Bronchial epithelial cell (primary cell): ENCODE data around the gene GDF2. TPM values are rescaled to one million over a fixed set of nuclear protein-coding genes. Genes with fewer than 3 reads are reported as not detected.

Experiments used
- DNase-seq: peaks from one replicate; pipeline ENCODE4 v3.0.0-alpha.2; 2010; ENCODE audit warnings: low read depth
- FAIRE-seq: peaks from 2 replicates; lab custom pipeline; 2011; peaks lifted over from hg19 to GRCh38; lab: Jason Lieb, UNC
- H3K27me3 ChIP-seq: 2 replicates; pipeline ENCODE4 v1.5.1; 2011; ENCODE audit warnings: low read length; ENCODE audit not compliant: control insufficient read depth, insufficient read depth
- H3K36me3 ChIP-seq: 2 replicates; pipeline ENCODE4 v1.5.1; 2011; ENCODE audit warnings: low read length; ENCODE audit not compliant: control insufficient read depth, insufficient read depth
- H3K4me3 ChIP-seq: 2 replicates; pipeline ENCODE4 v1.5.1; 2011; ENCODE audit warnings: mild to moderate bottlenecking, low read depth, low read length, control low read depth
- total RNA-seq: library from RNA; depleted of rRNA; stranded (reverse); fragments of >200 nt; gene quantifications from 2 replicates; pipeline ENCODE4 v1.2.1, GENCODE V29; 2014
- TF ChIP-seq, protein P1 (sequence below): IDR thresholded peaks from 2 replicates; pipeline ENCODE4 v1.5.1; 2011; ENCODE audit warnings: mild to moderate bottlenecking, moderate library complexity, low read length, control low read depth, inconsistent platforms; ENCODE audit not compliant: insufficient read depth, severe bottlenecking

Gene GDF2
- total RNA-seq, 1 donor from 2014 or later = not detected

GRCh38 chr10:47366731-47367460 is 44.6 kb downstream of the GDF2 start:
- peaks cover 4% of the 10 kb centered on the region for H3K27me3 ChIP-seq
- H3K4me3 ChIP-seq = no peak overlapping the region
- TF ChIP-seq, protein P1, sequence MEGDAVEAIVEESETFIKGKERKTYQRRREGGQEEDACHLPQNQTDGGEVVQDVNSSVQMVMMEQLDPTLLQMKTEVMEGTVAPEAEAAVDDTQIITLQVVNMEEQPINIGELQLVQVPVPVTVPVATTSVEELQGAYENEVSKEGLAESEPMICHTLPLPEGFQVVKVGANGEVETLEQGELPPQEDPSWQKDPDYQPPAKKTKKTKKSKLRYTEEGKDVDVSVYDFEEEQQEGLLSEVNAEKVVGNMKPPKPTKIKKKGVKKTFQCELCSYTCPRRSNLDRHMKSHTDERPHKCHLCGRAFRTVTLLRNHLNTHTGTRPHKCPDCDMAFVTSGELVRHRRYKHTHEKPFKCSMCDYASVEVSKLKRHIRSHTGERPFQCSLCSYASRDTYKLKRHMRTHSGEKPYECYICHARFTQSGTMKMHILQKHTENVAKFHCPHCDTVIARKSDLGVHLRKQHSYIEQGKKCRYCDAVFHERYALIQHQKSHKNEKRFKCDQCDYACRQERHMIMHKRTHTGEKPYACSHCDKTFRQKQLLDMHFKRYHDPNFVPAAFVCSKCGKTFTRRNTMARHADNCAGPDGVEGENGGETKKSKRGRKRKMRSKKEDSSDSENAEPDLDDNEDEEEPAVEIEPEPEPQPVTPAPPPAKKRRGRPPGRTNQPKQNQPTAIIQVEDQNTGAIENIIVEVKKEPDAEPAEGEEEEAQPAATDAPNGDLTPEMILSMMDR = no peak
- H3K36me3 ChIP-seq = no peaks in the 10 kb centered on the region
- DNase-seq = no peak
- no peak for FAIRE-seq

GRCh38 chr10:47367646-47368045 is 45.4 kb downstream of the GDF2 start:
- no peaks in the 10 kb centered on the region for H3K36me3 ChIP-seq
- no peak for DNase-seq
- H3K4me3 ChIP-seq = no peak overlapping the region
- no peak for FAIRE-seq
- TF ChIP-seq, protein P1 = no peak
- peaks cover 4% of the 10 kb centered on the region for H3K27me3 ChIP-seq

DNA sequence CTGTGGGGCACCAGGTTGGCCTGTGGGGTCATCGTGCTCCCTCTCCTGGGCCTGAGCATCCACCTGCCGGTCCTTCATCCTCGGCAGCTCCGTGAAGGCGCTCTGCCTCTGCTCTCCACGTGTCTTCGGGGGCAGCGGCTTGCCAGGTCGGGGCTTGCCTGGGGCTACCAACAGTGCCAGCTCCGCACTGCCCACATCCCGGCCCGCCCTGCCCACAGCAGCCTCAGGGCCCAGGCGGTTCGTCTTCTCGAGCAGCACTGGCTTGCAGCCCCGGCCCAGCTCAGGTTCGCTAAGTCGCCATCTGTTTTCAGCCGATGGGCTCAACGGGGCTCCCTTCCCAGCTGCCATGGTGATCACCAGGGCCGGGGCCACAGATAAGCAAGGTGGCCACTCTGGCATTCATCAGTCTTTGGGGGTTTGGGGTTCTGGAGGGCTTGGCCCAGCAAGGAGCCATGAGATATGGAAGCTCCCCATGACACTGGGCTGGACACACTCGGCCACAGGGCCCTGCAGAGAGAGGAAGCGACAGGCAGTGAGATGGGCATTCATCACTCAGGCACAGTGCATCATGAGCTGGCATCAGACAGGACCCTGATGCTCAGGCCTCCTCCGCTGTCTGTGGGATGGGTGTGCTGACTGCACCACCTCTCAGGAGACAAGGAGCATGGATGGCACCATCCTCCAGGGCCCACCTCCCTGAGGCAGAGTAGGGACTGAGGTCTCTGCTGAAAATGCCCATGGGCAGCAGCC is 46.4 kb downstream of the GDF2 start:
- FAIRE-seq = no peak
- no peaks in the 10 kb centered on the region for H3K36me3 ChIP-seq
- TF ChIP-seq, protein P1 = no peak
- H3K4me3 ChIP-seq = no peak overlapping the region
- H3K27me3 ChIP-seq = peaks cover 4% of the 10 kb centered on the region
- DNase-seq = no peak

DNA sequence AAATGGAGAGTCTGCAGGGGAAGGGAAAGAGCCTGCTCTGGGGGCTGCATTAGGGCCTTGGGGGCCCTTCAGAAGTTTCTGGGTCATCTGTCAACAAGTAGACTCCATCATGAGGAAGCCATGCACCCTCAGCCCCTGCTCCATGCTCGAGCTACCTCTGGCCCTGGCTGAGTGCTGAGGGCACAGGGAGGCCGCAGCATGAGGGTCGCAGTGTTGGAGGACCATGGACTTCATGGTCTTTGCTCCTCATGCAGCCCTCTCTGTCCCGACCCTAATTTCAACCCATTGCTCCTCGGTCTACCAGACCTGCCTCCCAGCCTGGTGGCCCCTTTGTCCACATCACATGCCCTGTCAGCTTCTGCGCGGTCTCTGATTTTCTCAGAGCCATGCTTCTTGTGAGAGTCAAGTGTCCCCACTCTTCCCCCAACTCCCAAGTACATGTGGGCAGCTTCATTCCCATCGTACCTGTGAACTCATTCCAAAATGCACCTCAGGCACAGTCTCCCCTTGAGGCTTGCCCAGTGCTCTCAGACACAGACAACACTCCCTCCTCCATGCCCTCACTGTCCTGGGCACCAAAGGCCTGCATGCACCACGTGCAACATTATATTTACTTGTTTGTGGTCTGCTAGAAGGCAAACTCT is 47.1 kb downstream of the GDF2 start:
- TF ChIP-seq, protein P1 = no peak
- FAIRE-seq = no peak
- H3K27me3 ChIP-seq = no peaks in the 10 kb centered on the region
- no peak overlapping the region for H3K4me3 ChIP-seq
- DNase-seq = no peak
- no peaks in the 10 kb centered on the region for H3K36me3 ChIP-seq

DNA sequence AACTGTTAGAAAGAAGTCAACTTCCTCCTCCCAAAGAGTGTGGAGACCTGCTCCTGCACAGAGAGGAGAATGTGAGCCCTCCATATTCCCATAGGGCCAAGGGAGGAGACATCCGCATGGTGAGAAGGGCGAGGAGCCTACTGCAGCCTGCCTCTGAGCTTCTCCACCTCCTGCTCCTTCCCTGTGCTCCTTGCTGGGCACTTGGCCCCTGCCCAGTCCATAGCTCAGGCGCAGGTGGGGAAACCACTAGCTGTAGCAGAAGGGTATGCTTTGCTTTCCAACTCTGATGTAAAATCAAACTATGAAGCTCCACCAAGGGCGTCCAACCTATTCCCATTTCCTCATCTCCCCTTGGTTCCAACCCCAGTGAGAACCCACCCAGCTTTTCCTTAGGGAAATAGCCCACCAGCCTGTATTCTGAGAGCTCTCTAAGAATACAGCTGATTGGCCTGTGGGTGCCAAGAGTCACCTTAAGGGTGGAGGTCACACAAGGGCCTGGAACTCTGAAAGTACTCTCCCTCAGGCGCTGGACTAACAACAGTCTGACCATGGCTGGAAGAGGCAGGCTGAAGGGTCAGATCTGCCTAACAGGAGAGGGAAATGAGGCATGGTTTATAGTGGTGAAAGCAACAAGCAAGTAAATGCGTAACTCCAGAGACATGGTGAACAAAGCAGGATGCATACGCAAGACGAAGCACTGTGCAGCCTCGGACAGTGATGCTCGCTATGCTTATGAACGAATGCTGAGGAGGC is 47.9 kb downstream of the GDF2 start:
- no peak for FAIRE-seq
- DNase-seq = no peak
- no peaks in the 10 kb centered on the region for H3K27me3 ChIP-seq
- no peak overlapping the region for H3K4me3 ChIP-seq
- no peaks in the 10 kb centered on the region for H3K36me3 ChIP-seq
- TF ChIP-seq, protein P1 = no peak
